Measurements from ENCODE around the gene RNASEH2B. TPM values are rescaled to one million over a fixed set of nuclear protein-coding genes. Genes with fewer than 3 reads are reported as not detected.

RNASEH2B gene
- total and polyA plus RNA-seq, 2 experiments from 2014 or later, result 39.0 to 64.8 TPM

GRCh38 chr13:51000571-51001260, 91.1 kb downstream of the RNASEH2B start:
- H4K20me1 ChIP-seq (replicated peaks; ENCODE audit: insufficient read depth), result no peaks in the 10 kb centered on the region
- no peak overlapping the region for H3K27ac ChIP-seq (ENCODE audit: low read depth)
- Mint-ChIP-seq H3K4me3 (no peak overlapping the region), H3K36me3 (ENCODE audit: low read depth) (no peaks in the 10 kb centered on the region), H3K9me3 (no peaks in the 10 kb centered on the region), H3K27ac (no peak overlapping the region), H3K27me3 (ENCODE audit: insufficient read depth, low read depth, poor library complexity) (peaks cover 3% of the 10 kb centered on the region), H3K4me1 (peaks cover 21% of the 10 kb centered on the region)
- H3K4me2 ChIP-seq, result 0 out of 2 replicates have a peak overlapping the region, but pooled peaks have one; percentile 38
- no peaks in the 10 kb centered on the region for H3K36me3 ChIP-seq (ENCODE audit: insufficient read depth)
- peak overlapping the region; percentile 18; the same call in 1 of the 2 replicates for H2AFZ ChIP-seq
- H3K79me2 ChIP-seq (replicated peaks; ENCODE audit: insufficient read depth), result no peaks in the 10 kb centered on the region
- H3K27me3 ChIP-seq (ENCODE audit: insufficient read depth), result no peaks in the 10 kb centered on the region
- no peak for TF ChIP-seq EZH2phosphoT487 (IDR thresholded peaks at IDR 0.05; ENCODE audit: unreplicated experiment)
- no peak for TF ChIP-seq POLR2AphosphoS5 (IDR thresholded peaks at IDR 0.05; ENCODE audit: low read depth)
- TF ChIP-seq JUNB (IDR thresholded peaks at IDR 0.05; ENCODE audit: unreplicated experiment), result no peak
- no peak for TF ChIP-seq NANOG (IDR thresholded peaks at IDR 0.05; ENCODE audit: borderline replicate concordance)
- TF ChIP-seq REST (IDR thresholded peaks at IDR 0.05; ENCODE audit: unreplicated experiment), result no peak
- TF ChIP-seq ZNF114 (CRISPR knock-in tag; IDR thresholded peaks at IDR 0.05), result no peak
- TF ChIP-seq ZNF462 (CRISPR knock-in tag; IDR thresholded peaks at IDR 0.05), result no peak
- no peak for TF ChIP-seq ETS1 (IDR thresholded peaks at IDR 0.05)
- TF ChIP-seq CREB1 (CRISPR knock-in tag; IDR thresholded peaks at IDR 0.05; ENCODE audit: low read depth), result no peak
- TF ChIP-seq EZH2 (IDR thresholded peaks at IDR 0.05; ENCODE audit: low read depth, unreplicated experiment), result no peak
- no peak for TF ChIP-seq ZNF331 (CRISPR knock-in tag; IDR thresholded peaks at IDR 0.05; ENCODE audit: low read depth)
- TF ChIP-seq CTCF (conservative IDR thresholded peaks at IDR 0.05; ENCODE audit: low read depth in 2 of 2), result no peak
- H3K9me2 ChIP-seq (ENCODE audit: insufficient read depth), result peaks cover 7% of the 10 kb centered on the region; the same call in 1 of the 2 replicates
- no peaks in the 10 kb centered on the region for H3F3A ChIP-seq (replicated peaks; ENCODE audit: low read depth)
- H3K4me3 ChIP-seq, result no peak overlapping the region
- H3K4me1 ChIP-seq (ENCODE audit: insufficient read depth), result peaks cover 8% of the 10 kb centered on the region
- peak; percentile 78 for ATAC-seq
- DNase-seq (ENCODE audit: low spot score), result no peak

Data from GM23338 (cell line).